GM19099 (cell line): ENCODE measurements around the gene C2orf81.

Experiments used
- POLR2A ChIP-seq: IDR thresholded peaks from 3 replicates; pipeline ENCODE4 v1.6.1; 2011; ENCODE audit warnings: low read depth; ENCODE audit not compliant: insufficient read length; ENCODE audit errors: extremely low read depth

The C2orf81 gene

GRCh38 chr2:74414441-74414840, 7.0 kb downstream of the C2orf81 start:
- no peak for TF ChIP-seq POLR2A

GRCh38 chr2:74413001-74413698, 8.3 kb downstream of the C2orf81 start:
- no peak for TF ChIP-seq POLR2A

GRCh38 chr2:74407682-74408081, 13.7 kb downstream of the C2orf81 start:
- no peak for TF ChIP-seq POLR2A

DNA sequence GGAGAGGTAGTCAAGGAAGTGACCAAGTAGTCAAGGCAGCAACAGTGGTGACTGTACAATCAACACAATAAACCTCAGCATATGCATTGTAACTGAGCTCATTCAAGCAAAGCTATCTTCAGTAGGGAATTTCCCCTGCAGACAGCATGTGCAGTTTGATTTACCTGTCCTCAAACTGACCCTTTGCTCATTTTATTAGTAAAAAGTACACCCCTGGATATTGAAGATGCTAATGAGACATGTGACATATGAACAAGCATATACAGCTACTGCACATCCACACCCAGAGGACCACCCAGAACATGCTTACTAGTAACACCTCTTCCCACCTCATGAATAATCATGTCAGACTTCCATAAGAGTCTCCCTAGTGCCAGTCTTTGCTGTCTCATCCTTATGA, 15.4 kb downstream of the C2orf81 start:
- TF ChIP-seq POLR2A = no peak

DNA sequence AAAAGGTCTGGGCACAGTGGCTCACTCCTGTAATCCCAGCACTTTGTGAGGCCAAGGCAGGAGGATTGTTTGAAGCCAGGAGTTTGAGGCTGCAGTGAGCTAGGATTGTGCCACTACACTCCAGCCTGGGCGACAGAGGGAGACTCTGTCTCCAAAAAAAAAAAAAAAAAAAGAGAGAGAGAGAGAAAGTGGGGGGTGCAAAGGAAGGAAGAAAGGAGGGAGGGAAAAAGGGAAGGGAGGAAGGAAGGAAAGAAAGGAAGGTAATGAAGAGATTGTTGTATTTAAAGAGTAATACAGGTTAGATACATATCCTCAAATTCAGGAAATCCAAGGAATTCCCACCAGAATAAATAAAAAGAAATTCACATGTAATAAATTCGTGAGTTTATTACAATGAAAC, 19.5 kb downstream of the C2orf81 start:
- no peak for TF ChIP-seq POLR2A

GRCh38 chr2:74399785-74400184, 21.6 kb downstream of the C2orf81 start:
- no peak for TF ChIP-seq POLR2A

DNA sequence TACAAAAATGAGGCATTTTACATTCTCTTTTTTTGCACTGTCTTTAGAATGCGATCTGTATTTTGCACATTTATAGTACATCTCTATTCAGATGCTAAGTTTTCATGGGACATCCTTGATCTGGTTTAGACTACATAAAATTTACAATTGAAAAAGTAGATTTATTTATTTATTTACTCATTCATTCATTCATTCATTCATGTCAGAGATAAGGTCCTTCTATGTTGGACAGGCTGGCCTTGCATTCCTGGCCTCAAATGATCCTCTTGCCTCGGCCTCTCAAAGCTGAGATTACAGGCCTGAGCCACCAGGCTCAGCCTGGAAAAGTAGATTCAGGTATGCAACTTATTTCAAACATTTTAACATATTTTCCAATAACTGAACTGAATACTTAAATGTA, 25.3 kb downstream of the C2orf81 start:
- no peak for TF ChIP-seq POLR2A

DNA sequence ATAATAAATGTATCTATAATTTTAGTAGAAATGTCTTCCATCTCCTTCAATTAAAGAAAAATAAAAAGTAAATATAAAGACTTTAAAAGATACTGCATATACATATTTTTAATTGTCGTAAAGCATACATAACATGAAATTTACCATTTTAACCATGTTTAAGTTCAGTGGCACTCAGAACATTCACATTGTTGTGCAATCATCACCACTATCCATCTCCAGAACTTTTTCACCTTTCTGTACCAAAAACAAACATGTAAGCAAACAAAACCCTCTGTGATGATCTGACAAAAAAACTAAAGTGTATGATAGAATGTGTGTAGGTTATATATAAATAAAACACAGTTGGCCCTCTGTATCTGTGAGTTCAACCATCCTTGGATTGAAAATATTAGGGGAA, 27.9 kb downstream of the C2orf81 start:
- TF ChIP-seq POLR2A = no peak

DNA sequence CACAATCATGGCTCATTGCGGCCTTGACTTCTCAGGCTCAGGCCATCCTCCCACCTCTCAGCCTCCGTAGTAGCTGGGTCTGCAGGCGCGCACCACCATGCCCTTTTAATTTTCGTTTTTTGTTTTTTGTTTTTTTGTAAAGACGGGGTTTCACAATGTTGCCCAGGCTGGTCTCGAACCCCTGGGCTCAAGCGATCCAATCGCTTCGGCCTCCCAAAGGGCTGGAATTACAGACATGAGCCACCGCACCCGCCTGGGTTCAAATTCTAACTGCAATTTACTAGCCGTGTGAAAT, 29.0 kb downstream of the C2orf81 start:
- no peak for TF ChIP-seq POLR2A

- TF ChIP-seq POLR2A = peak; percentile 67
Measured at GRCh38 chr2:74391580-74392448, 29.6 kb downstream of the C2orf81 start.

DNA sequence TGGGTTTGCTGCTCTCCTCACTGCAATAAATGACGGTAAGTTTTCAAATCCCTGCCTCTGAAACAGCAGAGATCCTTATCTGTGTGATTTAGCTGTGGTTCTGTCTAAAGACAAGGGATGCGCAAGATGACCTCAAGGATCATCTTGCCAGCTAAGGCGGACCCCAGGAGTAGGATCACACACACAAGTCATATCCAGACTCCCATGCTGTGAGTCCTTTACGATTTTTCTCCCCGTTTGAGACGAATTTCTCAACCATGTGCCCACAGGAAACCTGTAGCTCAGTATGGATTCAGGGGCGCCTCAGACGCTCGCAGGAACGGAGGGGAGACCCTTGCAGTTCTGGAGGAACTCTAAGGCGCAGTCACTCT, 30.2 kb downstream of the C2orf81 start:
- no peak for TF ChIP-seq POLR2A

DNA sequence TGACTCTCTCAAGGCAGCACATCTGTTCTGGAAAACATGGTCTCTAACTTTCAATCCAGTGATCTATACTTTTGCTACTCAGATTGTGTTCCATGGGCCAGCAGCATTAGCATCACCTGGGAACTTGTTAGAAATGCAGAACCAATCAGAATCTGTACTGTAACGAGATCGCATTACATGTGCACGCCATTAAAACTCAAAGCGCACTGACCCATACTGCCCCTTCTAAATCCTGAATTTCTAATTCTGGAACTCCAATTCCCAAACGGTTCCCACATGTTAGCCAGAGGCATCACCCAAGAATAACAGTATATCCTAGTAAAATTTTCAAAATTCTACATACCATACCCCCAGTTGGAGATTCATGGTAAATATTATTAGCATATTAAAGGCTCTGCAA, 30.8 kb downstream of the C2orf81 start:
- no peak for TF ChIP-seq POLR2A

- no peak for TF ChIP-seq POLR2A
Measured at GRCh38 chr2:74387346-74387745, 34.1 kb downstream of the C2orf81 start.

- no peak for TF ChIP-seq POLR2A
Measured at GRCh38 chr2:74385396-74385795, 36.0 kb downstream of the C2orf81 start.

DNA sequence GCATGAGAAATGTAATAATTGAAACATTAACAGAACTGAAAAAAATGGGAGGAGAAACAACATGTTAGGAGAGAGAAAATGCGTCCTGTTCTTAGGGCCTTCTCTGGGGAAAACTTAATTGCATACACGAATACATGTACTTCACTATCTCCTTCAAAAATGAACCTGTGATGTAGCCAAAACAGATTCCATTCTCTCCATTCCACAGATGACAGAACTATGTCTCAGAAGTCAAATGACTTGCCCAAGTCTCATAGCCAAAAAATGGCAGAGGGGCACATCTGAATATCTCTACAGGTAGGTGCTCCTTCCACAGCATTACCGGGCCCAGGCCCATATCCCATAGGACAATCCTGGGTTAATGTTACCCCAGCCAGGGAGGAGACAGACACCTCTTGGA, 37.4 kb downstream of the C2orf81 start:
- no peak for TF ChIP-seq POLR2A

- no peak for TF ChIP-seq POLR2A
Measured at GRCh38 chr2:74383254-74383653, 38.2 kb downstream of the C2orf81 start.
